A549 (cell line): ENCODE results near the gene TSPO. TPM values are rescaled to one million over a fixed set of nuclear protein-coding genes. Genes with fewer than 3 reads are reported as not detected.

Experiments used
- ATAC-seq, 2 experiments: fragments of 200-7000 bp in 1 of 2; fragments of >200 bp in 1 of 2; cut with Nextera tagmentation in 1 of 2; cut with Tn5 transposase in 1 of 2; 3 replicates each; pipeline versions ENCODE4 v1.8.0 to v1.9.1; 2018 to 2020; ENCODE audit warnings: mild to moderate bottlenecking in 1 of 2, moderate library complexity in 1 of 2
- CTCF ChIA-PET: fragments of 300-600 bp; sonication (Branson Sonifier 250); formaldehyde crosslinking; extraction: SDS; loops from one replicate; lab custom pipeline; 2021; ENCODE audit warnings: antibody characterized with exemption, inconsistent platforms; lab: Yijun Ruan, JAX
- POLR2A ChIA-PET: fragments of 350-600 bp; formaldehyde crosslinking; extraction: SDS; loops from one replicate; lab custom pipeline; 2021; ENCODE audit warnings: antibody characterized with exemption, inconsistent platforms; lab: Yijun Ruan, JAX
- DNase-seq, 2 experiments: peaks; one replicate each; pipeline versions ENCODE4 v3.0.0 to v3.0.0-alpha.2; 2011 to 2016; ENCODE audit warnings: low read depth in 1 of 2, low spot score in 1 of 2
- FAIRE-seq: peaks from 2 replicates; lab custom pipeline; 2011; peaks lifted over from hg19 to GRCh38; lab: Jason Lieb, UNC
- H3K27ac ChIP-seq, 2 experiments: fragments of >200 bp; sonication (Bioruptor Twin); formaldehyde crosslinking; 3 replicates each; pipeline ENCODE4 v1.5.1; 2016 to 2017
- H3K4me1 ChIP-seq: fragments of >200 bp; sonication (Bioruptor Twin); formaldehyde crosslinking; 3 replicates; pipeline ENCODE4 v1.6.1; 2016
- H3K4me2 ChIP-seq: fragments of >200 bp; sonication (Bioruptor Twin); formaldehyde crosslinking; 3 replicates; pipeline ENCODE4 v1.6.1; 2016
- H3K4me3 ChIP-seq: fragments of >200 bp; sonication (Bioruptor Twin); formaldehyde crosslinking; 3 replicates; pipeline ENCODE4 v1.5.1; 2016
- H3K9me3 ChIP-seq: fragments of >200 bp; sonication (Bioruptor Twin); formaldehyde crosslinking; 3 replicates; pipeline ENCODE4 v1.6.1; 2016
- BCL3 ChIP-seq: fragments of >200 bp; sonication (Bioruptor Twin); formaldehyde crosslinking; IDR thresholded peaks from 3 replicates; pipeline ENCODE4 v1.6.1; 2016
- BHLHE40 ChIP-seq: IDR thresholded peaks from 2 replicates; pipeline ENCODE4 v1.6.1; 2012; ENCODE audit warnings: low read depth, low read length, inconsistent platforms
- CBX2 ChIP-seq: fragments of 200-600 bp; sonication (generic); IDR thresholded peaks from 2 replicates; pipeline ENCODE4 v1.6.1; 2016; ENCODE audit warnings: low read depth, mild to moderate bottlenecking, borderline replicate concordance
- CBX8 ChIP-seq: fragments of 200-600 bp; sonication (generic); IDR thresholded peaks from 2 replicates; pipeline ENCODE4 v1.6.1; 2016
- CEBPB ChIP-seq, 2 experiments: fragments of >200 bp in 1 of 2; sonication (Bioruptor Twin) in 1 of 2; formaldehyde crosslinking in 1 of 2; IDR thresholded peaks; 2 replicates each; pipeline ENCODE4 v1.6.1; 2012 to 2016
- CHD2 ChIP-seq: fragments of 150-350 bp; IDR thresholded peaks from 2 replicates; pipeline ENCODE4 v1.6.1; 2014; ENCODE audit warnings: low read length; ENCODE audit not compliant: partially characterized antibody
- EP300 ChIP-seq, 2 experiments: fragments of >200 bp; sonication (Bioruptor Twin); formaldehyde crosslinking; IDR thresholded peaks; 2 replicates in 1 of 2; 3 replicates in 1 of 2; pipeline ENCODE4 v1.6.1; 2016 to 2017
- FOSB ChIP-seq: fragments of 250-450 bp; sonication (Bioruptor Pico); IDR thresholded peaks from 2 replicates; pipeline ENCODE4 v1.5.0; 2020; ENCODE audit warnings: mild to moderate bottlenecking, moderate library complexity
- GATA3 ChIP-seq: IDR thresholded peaks from 2 replicates; pipeline ENCODE4 v1.6.1; 2012; ENCODE audit warnings: borderline replicate concordance
- HES2 ChIP-seq: fragments of >200 bp; sonication (Bioruptor Twin); formaldehyde crosslinking; IDR thresholded peaks from 2 replicates; pipeline ENCODE4 v1.6.1; 2016
- HEYL ChIP-seq: fragments of 250-450 bp; sonication (Bioruptor Pico); IDR thresholded peaks from 2 replicates; pipeline ENCODE4 v1.8.0; 2021; ENCODE audit warnings: mild to moderate bottlenecking, moderate library complexity
- MAFK ChIP-seq: fragments of 450-650 bp; IDR thresholded peaks from 2 replicates; pipeline ENCODE4 v1.6.1; 2014; ENCODE audit not compliant: partially characterized antibody
- MAZ ChIP-seq: fragments of 150-350 bp; IDR thresholded peaks from 2 replicates; pipeline ENCODE4 v1.6.1; 2014; ENCODE audit warnings: antibody characterized with exemption, low read depth, low read length, borderline replicate concordance
- NFE2L2 ChIP-seq: fragments of 150-350 bp; conservative IDR thresholded peaks from 2 replicates; pipeline ENCODE4 v1.6.1; 2014; ENCODE audit warnings: low read length
- NR3C1 ChIP-seq: fragments of >200 bp; sonication (Bioruptor Twin); formaldehyde crosslinking; IDR thresholded peaks from 3 replicates; pipeline ENCODE4 v1.6.1; 2017
- PHF8 ChIP-seq: fragments of 200-600 bp; sonication (generic); IDR thresholded peaks from 2 replicates; pipeline ENCODE4 v1.6.1; 2016; ENCODE audit warnings: low read depth, mild to moderate bottlenecking, antibody characterized with exemption, moderate library complexity, borderline replicate concordance
- RAD21 ChIP-seq, 2 experiments: fragments of >200 bp in 1 of 2; sonication (Bioruptor Twin) in 1 of 2; formaldehyde crosslinking in 1 of 2; IDR thresholded peaks in 1 of 2; conservative IDR thresholded peaks in 1 of 2; 2 replicates in 1 of 2; 3 replicates in 1 of 2; pipeline ENCODE4 v1.6.1; 2012 to 2018; ENCODE audit warnings: inconsistent platforms in 1 of 2
- TFCP2L1 ChIP-seq: fragments of 250-450 bp; sonication (Bioruptor Pico); IDR thresholded peaks from 2 replicates; pipeline ENCODE4 v1.5.0; 2021; ENCODE audit warnings: mild to moderate bottlenecking
- TP53 ChIP-seq: fragments of 250-450 bp; sonication (Bioruptor Pico); IDR thresholded peaks from 2 replicates; pipeline ENCODE4 v1.5.0; 2021; ENCODE audit warnings: mild to moderate bottlenecking, moderate library complexity
- USF2 ChIP-seq: fragments of 450-650 bp; IDR thresholded peaks from 2 replicates; pipeline ENCODE4 v1.6.1; 2014; ENCODE audit warnings: antibody characterized with exemption
- ZFP36 ChIP-seq: fragments of 450-650 bp; IDR thresholded peaks from 2 replicates; pipeline ENCODE4 v1.6.1; 2014; ENCODE audit warnings: borderline replicate concordance; ENCODE audit not compliant: partially characterized antibody
- ZNF302 ChIP-seq: fragments of 250-450 bp; sonication (Bioruptor Pico); IDR thresholded peaks from 2 replicates; pipeline ENCODE4 v1.9.0; 2021; ENCODE audit warnings: inconsistent platforms, mild to moderate bottlenecking, moderate library complexity
- ZSCAN20 ChIP-seq: fragments of 250-450 bp; sonication (Bioruptor Pico); IDR thresholded peaks from 2 replicates; pipeline ENCODE4 v1.8.0; 2022; ENCODE audit warnings: mild to moderate bottlenecking, moderate library complexity
- WGBS: methylation state at CpG from one replicate; pipeline ENCODE4 v1.1.6; 2017; ENCODE audit errors: missing lambda C conversion rate; 5-methylcytosine and 5-hydroxymethylcytosine counted together
- polyA plus RNA-seq, 4 experiments: library from polyadenylated mRNA; depleted of rRNA in 3 of 4; stranded (reverse); fragments of >200 nt; fragmentation: RNase III in 1 of 4; extraction: RNeasy Plus Mini Kit Qiagen cat#74134 plus additional on column Dnase treatment in 1 of 4; gene quantifications; 2 replicates in 3 of 4; 3 replicates in 1 of 4; pipeline ENCODE4 v1.2.3, GENCODE V29; 2011 to 2017

The TSPO gene
- polyA plus RNA-seq, 2 of the 4 experiments (the other 2 are of a cell fraction) = 43.2 to 94.4 TPM

GRCh38 chr22:43172191-43172590 lies 20.8 kb downstream of the TSPO start:
- CTCF ChIA-PET = interaction anchor here (0.6 to 1.2 kb wide), 2 partner anchors 9 to 248 kb away, joined by 3 read pairs; no protein-coding TSS in a partner anchor
- POLR2A ChIA-PET = no interaction called here
- no peak overlapping the region for H3K27ac ChIP-seq
- no peak for ATAC-seq
- H3K9me3 ChIP-seq = no peaks in the 10 kb centered on the region
- no peak overlapping the region for H3K4me2 ChIP-seq
- TF ChIP-seq BCL3 = no peak
- no peak for TF ChIP-seq USF2
- no peak for TF ChIP-seq HES2
- TF ChIP-seq ZNF302 (CRISPR knock-in tag) = no peak
- no peak for TF ChIP-seq CBX8
- no peak for TF ChIP-seq TP53
- TF ChIP-seq FOSB (CRISPR knock-in tag) = no peak
- no peak for TF ChIP-seq RAD21 (conservative IDR thresholded peaks at IDR 0.05 in 1 of 2, IDR thresholded peaks at IDR 0.05 in 1 of 2)
- no peak for TF ChIP-seq TFCP2L1 (CRISPR knock-in tag)
- no peak for TF ChIP-seq HEYL
- no peak for TF ChIP-seq MAFK
- WGBS = 99% methylated on average over 18 of the region's 19 CpGs
- no peak for FAIRE-seq
- no peak for DNase-seq
- H3K4me1 ChIP-seq = no peaks in the 10 kb centered on the region
- H3K4me3 ChIP-seq = no peak overlapping the region

- H3K4me3 ChIP-seq = no peak overlapping the region
- CTCF ChIA-PET = interaction anchor here (0.8 to 1.2 kb wide), 2 partner anchors 10 to 13 kb away, joined by 3 to 4 read pairs; partner anchors contain the start of gene TTLL12
- no peak for ATAC-seq
- no peaks in the 10 kb centered on the region for H3K4me1 ChIP-seq
- no peaks in the 10 kb centered on the region for H3K9me3 ChIP-seq
- TF ChIP-seq CEBPB (IDR thresholded peaks at IDR 0.05) (no peak), ZSCAN20 (CRISPR knock-in tag) (no peak), GATA3 (no peak), NR3C1 (no peak), MAZ (no peak), TFCP2L1 (CRISPR knock-in tag) (no peak), EP300 (IDR thresholded peaks at IDR 0.05) (no peak), BCL3 (no peak), CBX2 (no peak), BHLHE40 (no peak)
- TF ChIP-seq, all 56 proteins: peak for 0
- FAIRE-seq = no peak
- POLR2A ChIA-PET = no interaction called here
- WGBS = 86% methylated on average over 1 of the region's 9 CpGs
- H3K27ac ChIP-seq = no peak overlapping the region
- H3K4me2 ChIP-seq = no peak overlapping the region
- DNase-seq = no peak
These were observed 22.2 kb downstream of the TSPO start for GRCh38 chr22:43173566-43173965.

- FAIRE-seq = no peak
- TF ChIP-seq PHF8 (no peak), ZFP36 (no peak), NFE2L2 (no peak), CHD2 (no peak)
- Histone ChIP-seq H3K9me3 (no peaks in the 10 kb centered on the region), H3K4me3 (no peak overlapping the region), H3K27ac (no peak overlapping the region), H3K4me1 (no peaks in the 10 kb centered on the region), H3K4me2 (no peak overlapping the region)
- no peak for DNase-seq
- 96% methylated on average over 32 of the region's 39 CpGs for WGBS
- ATAC-seq = no peak
- CTCF ChIA-PET = interaction anchor here (0.8 kb wide), 1 partner anchor 13 kb away, joined by 4 read pairs; the partner anchor contains the start of gene TTLL12
- POLR2A ChIA-PET = no interaction called here
These were observed 22.8 kb downstream of the TSPO start for GRCh38 chr22:43173976-43174720.
